IgD-negative memory B cell (primary cell): ENCODE measurements around the gene GPR35. TPM values are rescaled to one million over a fixed set of nuclear protein-coding genes. Genes with fewer than 3 reads are reported as not detected.

Experiments used
- polyA plus RNA-seq: library from polyadenylated mRNA; unstranded; fragments of 300-500 nt; fragmentation: Illumina TruSeq; gene quantifications from one replicate; pipeline ENCODE4 v1.2.3, GENCODE V29; 2021

GPR35 gene
- polyA plus RNA-seq, 1 donor from 2014 or later = not detected

Other genes starting within 250 kb of the GPR35 start
- gene GPC1, start 189.8 kb upstream of the GPR35 start, polyA plus RNA-seq = 0.26 TPM
- 18.4 TPM for gene ANKMY1, start 67.5 kb upstream of the GPR35 start, polyA plus RNA-seq
- gene DUSP28, start 65.1 kb upstream of the GPR35 start, polyA plus RNA-seq = 23.4 TPM
- 22.6 TPM for gene RNPEPL1, start 57.0 kb upstream of the GPR35 start, polyA plus RNA-seq
- gene CAPN10, start 38.7 kb upstream of the GPR35 start, polyA plus RNA-seq = 18.2 TPM
- gene AQP12B, start 57.4 kb downstream of the GPR35 start, polyA plus RNA-seq = not detected
- gene AQP12A, start 66.4 kb downstream of the GPR35 start, polyA plus RNA-seq = not detected
- gene KIF1A, start 194.7 kb downstream of the GPR35 start, polyA plus RNA-seq = not detected
- not detected for gene AGXT, start 243.3 kb downstream of the GPR35 start, polyA plus RNA-seq